ENCODE results near the gene SAPCD1.
A peak's percentile ranks its signal among the peaks of the same experiment; 100 is the strongest.
"Not testable (repeated sequence)": the region's sequence is repeated elsewhere in the genome, so short reads cannot be mapped to it uniquely, and the experiment has no call there.

Gene SAPCD1

DNA sequence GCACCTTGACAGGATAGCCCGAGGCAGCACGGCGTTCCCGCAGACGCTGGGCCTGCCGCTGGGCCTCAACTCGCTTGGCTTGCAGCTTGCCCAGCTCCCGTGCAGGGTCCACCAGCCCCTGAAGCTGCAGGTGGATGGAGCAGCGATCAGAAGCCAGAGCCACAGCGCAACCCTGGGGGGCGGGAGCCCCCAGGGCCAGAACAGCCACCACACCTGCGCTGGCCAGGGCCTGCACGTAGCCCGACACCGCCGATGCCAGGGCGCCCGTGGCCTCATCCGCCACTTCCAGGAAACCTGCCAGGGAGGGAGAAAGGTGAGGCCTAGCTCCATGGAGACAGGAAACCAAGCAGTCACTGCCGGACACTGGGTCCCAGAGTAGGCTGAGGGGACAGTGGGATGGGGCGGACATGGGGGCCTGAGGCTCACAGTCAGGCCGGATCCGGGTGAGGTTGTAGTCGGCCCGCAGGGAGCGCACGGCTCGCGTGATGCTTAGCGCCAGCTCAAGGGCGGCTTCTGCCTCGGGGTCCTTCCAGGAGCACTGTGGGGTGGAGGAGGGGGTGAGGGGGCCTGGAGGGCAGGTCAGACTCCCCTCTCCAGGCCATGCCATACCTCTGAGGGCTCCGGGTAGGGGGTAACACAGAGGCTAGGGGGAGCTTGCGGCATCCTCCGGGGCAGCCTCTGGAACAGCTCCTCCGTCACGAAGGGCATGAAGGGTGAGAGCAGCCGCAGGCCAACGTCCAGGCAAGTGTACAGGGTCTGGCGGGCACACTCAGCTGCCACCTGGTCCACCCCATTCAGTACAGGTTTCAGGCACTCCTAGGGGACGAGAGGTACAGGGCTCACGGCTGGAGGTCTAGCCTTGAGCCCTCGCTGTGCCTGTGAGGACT, 16.8 kb downstream of the SAPCD1 start:
- no peak for DNase-seq (ENCODE audit: low spot score)

GRCh38 chr6:31779908-31780307, 17.5 kb downstream of the SAPCD1 start:
- no peak for DNase-seq (ENCODE audit: low spot score)

- no peak for DNase-seq (ENCODE audit: low spot score)
Observed at GRCh38 chr6:31780507-31781243, 18.2 kb downstream of the SAPCD1 start.

DNA sequence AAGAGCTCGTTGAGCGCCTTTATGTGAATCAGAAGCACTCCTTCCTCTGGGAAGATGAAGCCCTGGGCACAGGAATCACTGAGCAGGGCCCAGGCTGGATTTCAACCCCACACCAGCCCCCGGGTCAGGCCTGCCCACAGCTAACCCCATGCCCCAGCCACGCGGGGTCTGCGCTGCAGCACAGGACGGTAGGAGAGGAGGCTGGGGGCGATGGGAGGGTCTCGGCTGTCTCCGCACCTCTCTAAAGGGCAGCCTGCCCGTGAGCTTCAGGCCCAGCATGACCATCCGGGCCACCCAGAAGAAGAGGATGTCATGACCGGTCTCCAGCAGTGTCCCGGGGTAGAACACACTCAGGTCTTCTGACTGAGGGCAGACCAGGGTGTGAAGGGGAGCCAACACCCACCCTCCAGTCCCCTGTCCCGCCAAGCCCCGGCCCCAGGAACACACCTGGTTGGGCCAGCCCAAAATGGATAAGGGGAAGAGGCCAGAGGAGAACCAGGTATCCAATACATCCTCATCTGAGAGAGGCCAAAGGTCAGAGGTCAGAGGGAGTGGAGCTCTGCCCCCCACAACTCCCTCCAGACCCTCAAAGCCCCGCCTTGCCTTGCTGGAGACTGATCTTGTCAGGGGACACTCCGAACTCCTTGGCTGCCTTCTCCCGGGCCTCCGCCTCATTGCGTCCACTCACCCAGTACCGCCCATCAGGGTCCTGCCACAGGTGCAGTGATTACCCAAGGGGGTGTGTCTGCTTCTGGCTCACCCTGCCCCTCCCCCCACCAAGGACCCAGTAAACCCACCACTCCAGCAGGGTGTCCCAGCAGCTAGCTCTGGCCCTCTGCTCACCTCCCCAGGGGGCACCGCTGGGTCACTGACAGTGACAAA, 19.0 kb downstream of the SAPCD1 start:
- DNase-seq (ENCODE audit: low spot score): no peak

GRCh38 chr6:31782126-31782855, 19.8 kb downstream of the SAPCD1 start:
- no peak for DNase-seq (ENCODE audit: low spot score)

- no peak for DNase-seq (ENCODE audit: low spot score)
Observed at GRCh38 chr6:31784098-31784925, 21.9 kb downstream of the SAPCD1 start.

- DNase-seq (ENCODE audit: low spot score): no peak
Observed at GRCh38 chr6:31785475-31785874, 23.0 kb downstream of the SAPCD1 start.

- peak; percentile 77 for DNase-seq (ENCODE audit: low spot score)
Observed at GRCh38 chr6:31791324-31792089, 29.1 kb downstream of the SAPCD1 start.

DNA sequence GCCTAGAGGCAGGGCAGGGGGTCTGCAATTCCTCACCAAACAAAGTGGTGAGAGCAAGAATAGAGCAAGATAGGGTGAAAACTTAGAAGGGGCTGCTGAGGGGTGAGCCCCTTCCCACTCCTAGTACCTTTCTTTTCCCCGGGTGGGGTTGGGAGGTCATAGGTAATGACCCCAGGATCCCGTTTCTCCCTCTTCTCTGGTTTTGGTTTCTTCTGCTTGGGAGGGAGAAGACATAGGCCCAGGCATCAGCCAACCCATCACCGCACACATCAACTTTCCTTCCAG, 29.6 kb downstream of the SAPCD1 start:
- no peak for DNase-seq (ENCODE audit: low spot score)

DNA sequence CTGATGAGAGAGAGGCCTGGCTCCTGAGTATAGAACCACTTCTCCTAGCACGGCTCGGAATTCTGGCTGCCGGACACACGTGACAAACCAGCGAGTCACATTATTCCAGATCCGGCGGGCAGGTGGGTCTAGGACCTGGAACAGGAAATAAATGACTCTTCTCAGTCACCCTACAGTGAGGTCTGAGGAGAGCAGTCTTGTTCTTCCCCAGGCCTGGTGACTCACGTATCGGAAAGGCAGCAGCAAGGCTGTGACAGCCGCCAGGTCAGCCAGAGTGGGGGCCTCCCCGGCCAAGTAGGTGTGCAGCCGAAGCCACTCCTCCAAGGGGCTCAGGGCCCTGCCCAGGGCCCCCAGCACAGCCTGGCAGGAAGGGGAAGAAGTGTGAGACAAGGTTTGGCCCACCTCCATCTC, 30.3 kb downstream of the SAPCD1 start:
- peak; percentile 91 for DNase-seq (ENCODE audit: low spot score)

DNA sequence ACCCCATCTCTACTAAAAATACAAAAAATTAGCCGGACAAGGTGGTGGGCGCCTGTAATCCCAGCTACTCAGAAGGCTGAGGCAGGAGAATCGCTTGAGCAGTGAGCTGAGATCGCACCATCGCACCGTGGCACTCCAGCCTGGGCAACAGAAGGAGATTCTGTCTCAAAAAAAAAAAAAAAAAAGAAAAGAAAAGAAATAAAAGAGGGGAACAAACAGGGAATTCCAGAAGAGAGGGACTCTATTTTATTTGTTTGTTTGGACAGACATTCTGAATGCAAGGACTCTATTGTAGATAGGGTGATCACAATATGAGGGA, 31.4 kb downstream of the SAPCD1 start:
- DNase-seq (ENCODE audit: low spot score): not testable (repeated sequence)

DNA sequence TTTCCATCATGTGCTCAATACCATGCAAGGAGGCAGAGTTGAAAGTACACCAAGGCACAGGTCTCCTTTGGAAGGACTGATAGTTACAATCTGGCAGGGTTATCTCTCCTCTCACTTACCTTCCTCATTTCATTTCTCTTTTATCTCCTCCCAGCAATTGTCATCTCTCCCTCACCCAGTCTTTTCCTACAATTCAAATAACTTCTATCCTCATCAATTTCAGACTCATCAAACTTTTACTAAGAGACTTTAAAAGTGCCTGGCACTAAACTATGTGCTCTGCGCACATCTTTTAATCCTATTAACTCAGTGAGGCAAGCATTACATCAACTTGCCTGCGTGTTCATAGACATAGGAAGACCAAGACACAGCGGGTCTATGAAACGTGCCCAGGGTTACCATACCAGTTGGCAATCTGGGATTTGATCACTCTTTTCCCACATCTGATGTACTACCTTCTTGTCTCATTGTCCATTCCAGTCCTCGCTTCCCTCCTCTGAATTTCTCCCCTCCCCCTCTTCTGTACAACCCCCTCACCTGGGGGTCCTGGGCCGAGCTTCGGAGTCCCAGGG, 31.9 kb downstream of the SAPCD1 start:
- peak; percentile 76 for DNase-seq (ENCODE audit: low spot score)

DNA sequence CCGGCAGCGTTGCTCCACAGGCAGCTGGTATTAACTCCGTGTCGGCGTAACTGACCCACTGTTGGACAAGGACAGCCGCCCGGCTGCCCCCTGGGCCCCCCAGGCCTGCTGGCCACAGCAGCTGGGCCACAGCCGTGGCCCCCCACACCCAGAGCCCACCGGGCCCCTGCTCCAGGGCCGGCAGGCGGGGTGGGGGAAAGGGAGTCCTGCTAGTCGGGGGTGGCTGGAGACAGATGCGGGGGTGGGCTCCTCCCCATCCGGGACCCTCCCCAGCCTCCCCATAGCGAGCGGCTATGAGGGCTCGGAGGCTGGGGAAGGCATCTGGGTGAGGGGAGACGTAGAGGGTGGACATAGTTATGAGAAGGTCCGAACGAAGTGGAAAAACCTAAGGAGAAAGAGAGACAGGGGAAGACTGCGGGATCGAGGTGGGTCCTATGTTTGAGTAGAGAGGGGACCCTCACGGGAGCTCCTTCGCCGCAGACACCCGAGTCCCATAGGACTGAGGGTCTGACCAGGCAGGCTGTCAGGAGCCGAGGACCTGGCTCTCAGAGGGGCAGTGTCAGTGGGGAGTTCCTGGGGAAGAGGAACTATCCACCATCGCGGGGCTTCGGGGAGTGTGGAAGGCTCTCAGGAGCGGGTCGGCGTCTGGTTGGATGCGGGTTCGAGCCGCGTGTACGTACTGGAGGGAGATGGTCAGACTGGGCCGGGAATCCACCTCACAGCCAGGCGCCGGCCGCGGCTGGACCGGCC, 32.6 kb downstream of the SAPCD1 start:
- DNase-seq (ENCODE audit: low spot score): no peak

- DNase-seq (ENCODE audit: low spot score): peak; percentile 94
Observed at GRCh38 chr6:31795616-31796298, 33.3 kb downstream of the SAPCD1 start, which contains the start of gene VARS1. TSS of gene VARS1 (minus strand) at chr6:31795752. CDS start at chr6:31795217, 535 bp downstream.

DNA sequence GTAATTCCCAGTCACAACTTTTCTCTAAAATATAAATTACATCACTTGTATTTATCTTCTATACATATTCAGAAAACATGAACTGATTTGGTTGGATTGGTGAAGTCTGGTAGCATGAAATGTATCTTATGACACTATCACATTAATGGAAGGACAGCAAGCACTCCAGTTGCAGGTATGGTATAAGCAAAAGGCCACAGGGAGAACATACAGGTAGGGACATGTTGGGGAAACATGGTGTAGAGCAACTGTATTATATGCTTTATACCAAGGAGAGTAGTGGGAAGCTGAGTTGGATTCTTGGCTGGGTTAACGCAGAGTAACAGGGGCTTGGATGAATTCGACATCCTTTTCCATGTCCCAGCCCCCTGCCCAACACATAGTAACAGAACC, 34.5 kb downstream of the SAPCD1 start:
- no peak for DNase-seq (ENCODE audit: low spot score)

- DNase-seq (ENCODE audit: low spot score): no peak
Observed at GRCh38 chr6:31797588-31797987, 35.1 kb downstream of the SAPCD1 start.

- DNase-seq (ENCODE audit: low spot score): no peak
Observed at GRCh38 chr6:31799781-31800180, 37.3 kb downstream of the SAPCD1 start.

All from RKO (cell line).